HUES6 (cell line): ENCODE data around the gene WWTR1.

Source experiments
- H3K27ac ChIP-seq: 2 replicates; pipeline ENCODE4 v1.7.0; 2013; ENCODE audit warnings: low read depth, mild to moderate bottlenecking, low read length, inconsistent platforms
- H3K27me3 ChIP-seq: 2 replicates; pipeline ENCODE4 v1.6.1; 2013; ENCODE audit warnings: low read length; ENCODE audit not compliant: control insufficient read depth, insufficient read depth
- H3K36me3 ChIP-seq: 2 replicates; pipeline ENCODE4 v1.6.1; 2013; ENCODE audit warnings: low read length; ENCODE audit not compliant: control insufficient read depth, insufficient read depth
- H3K4me1 ChIP-seq: 2 replicates; pipeline ENCODE4 v1.6.1; 2013; ENCODE audit warnings: low read length; ENCODE audit not compliant: control insufficient read depth, insufficient read depth
- H3K4me3 ChIP-seq: 2 replicates; pipeline ENCODE4 v1.5.1; 2013; ENCODE audit warnings: low read depth, low read length
- H3K9ac ChIP-seq: one replicate; pipeline ENCODE4 v1.6.1; 2013; ENCODE audit warnings: mild to moderate bottlenecking, low read length
- H3K9me3 ChIP-seq: 2 replicates; pipeline ENCODE4 v1.6.1; 2013; ENCODE audit warnings: low read depth, low read length; ENCODE audit not compliant: control insufficient read depth, insufficient read depth

WWTR1 gene

GRCh38 chr3:149653564-149653963 is 4.3 kb downstream of the WWTR1 start:
- Histone ChIP-seq H3K4me3 (no peak overlapping the region), H3K27ac (no peak overlapping the region), H3K36me3 (peaks cover 51% of the 10 kb centered on the region), H3K4me1 (peaks cover 25% of the 10 kb centered on the region), H3K27me3 (no peaks in the 10 kb centered on the region), H3K9ac (no peak overlapping the region), H3K9me3 (peaks cover 2% of the 10 kb centered on the region; the same call in 1 of the 2 replicates)

GRCh38 chr3:149653136-149653535 is 4.7 kb downstream of the WWTR1 start:
- peaks cover 55% of the 10 kb centered on the region for H3K36me3 ChIP-seq
- H3K9me3 ChIP-seq = peaks cover 2% of the 10 kb centered on the region; the same call in 1 of the 2 replicates
- no peak overlapping the region for H3K4me3 ChIP-seq
- no peak overlapping the region for H3K27ac ChIP-seq
- no peak overlapping the region for H3K9ac ChIP-seq
- H3K27me3 ChIP-seq = no peaks in the 10 kb centered on the region
- peaks cover 24% of the 10 kb centered on the region for H3K4me1 ChIP-seq

GRCh38 chr3:149650828-149651227 is 7.0 kb downstream of the WWTR1 start:
- no peak overlapping the region for H3K4me3 ChIP-seq
- peaks cover 5% of the 10 kb centered on the region; the same call in 1 of the 2 replicates for H3K9me3 ChIP-seq
- H3K9ac ChIP-seq = no peak overlapping the region
- H3K4me1 ChIP-seq = peaks cover 15% of the 10 kb centered on the region
- H3K27ac ChIP-seq = no peak overlapping the region
- H3K27me3 ChIP-seq = no peaks in the 10 kb centered on the region
- H3K36me3 ChIP-seq = peaks cover 76% of the 10 kb centered on the region

GRCh38 chr3:149648525-149648924 is 9.3 kb downstream of the WWTR1 start:
- 0 out of 2 replicates have a peak, but pooled peaks cover 10% of the 10 kb centered on the region for H3K4me1 ChIP-seq
- H3K27me3 ChIP-seq = no peaks in the 10 kb centered on the region
- no peak overlapping the region for H3K9ac ChIP-seq
- H3K36me3 ChIP-seq = peaks cover 72% of the 10 kb centered on the region
- no peak overlapping the region for H3K4me3 ChIP-seq
- no peak overlapping the region for H3K27ac ChIP-seq
- H3K9me3 ChIP-seq = peaks cover 5% of the 10 kb centered on the region; the same call in 1 of the 2 replicates

GRCh38 chr3:149647812-149648211 is 10.0 kb downstream of the WWTR1 start:
- H3K4me3 ChIP-seq = no peak overlapping the region
- H3K27me3 ChIP-seq = no peaks in the 10 kb centered on the region
- H3K9ac ChIP-seq = no peak overlapping the region
- peaks cover 14% of the 10 kb centered on the region; the same call in 1 of the 2 replicates for H3K4me1 ChIP-seq
- H3K36me3 ChIP-seq = peaks cover 66% of the 10 kb centered on the region
- no peak overlapping the region for H3K27ac ChIP-seq
- peaks cover 5% of the 10 kb centered on the region; the same call in 1 of the 2 replicates for H3K9me3 ChIP-seq

GRCh38 chr3:149647285-149647684 is 10.5 kb downstream of the WWTR1 start:
- Histone ChIP-seq H3K9me3 (peaks cover 5% of the 10 kb centered on the region; the same call in 1 of the 2 replicates), H3K36me3 (peaks cover 64% of the 10 kb centered on the region), H3K9ac (no peak overlapping the region), H3K27ac (no peak overlapping the region), H3K4me1 (peaks cover 14% of the 10 kb centered on the region; the same call in 1 of the 2 replicates), H3K4me3 (no peak overlapping the region), H3K27me3 (no peaks in the 10 kb centered on the region)

- Histone ChIP-seq H3K4me3 (no peak overlapping the region), H3K4me1 (peaks cover 18% of the 10 kb centered on the region; the same call in 1 of the 2 replicates), H3K27ac (no peak overlapping the region), H3K9ac (no peak overlapping the region), H3K27me3 (no peaks in the 10 kb centered on the region), H3K9me3 (peaks cover 4% of the 10 kb centered on the region; the same call in 1 of the 2 replicates), H3K36me3 (peaks cover 56% of the 10 kb centered on the region)
Measured at GRCh38 chr3:149646181-149646766, 11.6 kb downstream of the WWTR1 start.

- H3K9ac ChIP-seq = no peak overlapping the region
- H3K27me3 ChIP-seq = no peaks in the 10 kb centered on the region
- H3K4me3 ChIP-seq = no peak overlapping the region
- H3K27ac ChIP-seq = no peak overlapping the region
- H3K9me3 ChIP-seq = 0 out of 2 replicates have a peak, but pooled peaks cover 3% of the 10 kb centered on the region
- H3K36me3 ChIP-seq = peaks cover 38% of the 10 kb centered on the region
- H3K4me1 ChIP-seq = peaks cover 17% of the 10 kb centered on the region; the same call in 1 of the 2 replicates
Measured at GRCh38 chr3:149643963-149644362, 13.9 kb downstream of the WWTR1 start.

GRCh38 chr3:149643482-149643798 is 14.4 kb downstream of the WWTR1 start:
- Histone ChIP-seq H3K27me3 (no peaks in the 10 kb centered on the region), H3K4me1 (peaks cover 17% of the 10 kb centered on the region; the same call in 1 of the 2 replicates), H3K9ac (no peak overlapping the region), H3K36me3 (peaks cover 34% of the 10 kb centered on the region), H3K4me3 (no peak overlapping the region), H3K9me3 (0 out of 2 replicates have a peak, but pooled peaks cover 3% of the 10 kb centered on the region), H3K27ac (peak overlapping the region; percentile 16; the same call in 1 of the 2 replicates)

- Histone ChIP-seq H3K9ac (no peak overlapping the region), H3K9me3 (no peaks in the 10 kb centered on the region), H3K4me1 (peaks cover 17% of the 10 kb centered on the region; the same call in 1 of the 2 replicates), H3K27me3 (no peaks in the 10 kb centered on the region), H3K36me3 (peaks cover 13% of the 10 kb centered on the region), H3K27ac (0 out of 2 replicates have a peak overlapping the region, but pooled peaks have one; percentile 41), H3K4me3 (no peak overlapping the region)
Measured at GRCh38 chr3:149640976-149641728, 16.7 kb downstream of the WWTR1 start.

- no peaks in the 10 kb centered on the region for H3K9me3 ChIP-seq
- no peak overlapping the region for H3K9ac ChIP-seq
- no peak overlapping the region for H3K4me3 ChIP-seq
- H3K36me3 ChIP-seq = peaks cover 4% of the 10 kb centered on the region; the same call in 1 of the 2 replicates
- no peaks in the 10 kb centered on the region for H3K27me3 ChIP-seq
- peaks cover 17% of the 10 kb centered on the region; the same call in 1 of the 2 replicates for H3K4me1 ChIP-seq
- no peak overlapping the region for H3K27ac ChIP-seq
Measured at GRCh38 chr3:149639093-149639486, 18.7 kb downstream of the WWTR1 start.
